ENCODE results near the gene MYDGF. TPM values are rescaled to one million over a fixed set of nuclear protein-coding genes. Genes with fewer than 3 reads are reported as not detected.
A peak's percentile ranks its signal among the peaks of the same experiment; 100 is the strongest.

The MYDGF gene
- total RNA-seq, 1 donor from 2014 or later, result 131 TPM

- DNase-seq (ENCODE audit: low read depth) (no peak), FAIRE-seq (no peak)
- H3K9me3 Mint-ChIP-seq (ENCODE audit: unreplicated experiment), result no peaks in the 10 kb centered on the region
- peaks cover 16% of the 10 kb centered on the region for H3K79me2 ChIP-seq (ENCODE audit: insufficient read depth, low read length)
- H3K27ac ChIP-seq (ENCODE audit: low read depth, low read length), result no peak overlapping the region
- H3K27me3 Mint-ChIP-seq (ENCODE audit: low read depth, unreplicated experiment), result no peaks in the 10 kb centered on the region
- no peak overlapping the region for H3K4me3 ChIP-seq (ENCODE audit: insufficient read depth, low read depth, low read length)
- peaks cover 4% of the 10 kb centered on the region for H3K4me1 ChIP-seq (ENCODE audit: insufficient read depth, low read length)
- H3K4me1 Mint-ChIP-seq (ENCODE audit: low read depth, unreplicated experiment), result no peaks in the 10 kb centered on the region
- H3K36me3 ChIP-seq (ENCODE audit: insufficient read depth, low read length), result no peaks in the 10 kb centered on the region
- no peak overlapping the region for H3K4me3 Mint-ChIP-seq (ENCODE audit: unreplicated experiment)
- no peak for TF ChIP-seq EZH2 (IDR thresholded peaks at IDR 0.05; ENCODE audit: insufficient read depth, low read length)
- no peak for TF ChIP-seq CTCF (IDR thresholded peaks at IDR 0.05; ENCODE audit: insufficient read depth, low read depth, low read length)
- no peaks in the 10 kb centered on the region for H3K36me3 Mint-ChIP-seq (ENCODE audit: low read depth, unreplicated experiment)
- H4K20me1 ChIP-seq (ENCODE audit: insufficient read depth, low read length), result peaks cover 15% of the 10 kb centered on the region
- H3K4me2 ChIP-seq (ENCODE audit: low read length), result no peak overlapping the region
- H3K27ac Mint-ChIP-seq (ENCODE audit: unreplicated experiment), result no peak overlapping the region
- H3K9ac ChIP-seq (ENCODE audit: low read length), result peak overlapping the region; percentile 38
- H3K27me3 ChIP-seq (ENCODE audit: insufficient read depth, low read length), result no peaks in the 10 kb centered on the region
- no peak overlapping the region for H2AFZ ChIP-seq (ENCODE audit: low read depth, low read length)
- no peaks in the 10 kb centered on the region for H3K9me3 ChIP-seq (ENCODE audit: insufficient read depth, low read depth, low read length)
Observed at GRCh38 chr19:4647676-4648644, 22.2 kb downstream of the MYDGF start.

- H4K20me1 ChIP-seq (ENCODE audit: insufficient read depth, low read length), result peaks cover 20% of the 10 kb centered on the region
- no peak overlapping the region for H3K4me3 Mint-ChIP-seq (ENCODE audit: unreplicated experiment)
- H3K27ac ChIP-seq (ENCODE audit: low read depth, low read length), result no peak overlapping the region
- peaks cover 22% of the 10 kb centered on the region for H3K79me2 ChIP-seq (ENCODE audit: insufficient read depth, low read length)
- H3K9me3 Mint-ChIP-seq (ENCODE audit: unreplicated experiment), result no peaks in the 10 kb centered on the region
- no peaks in the 10 kb centered on the region for H3K27me3 Mint-ChIP-seq (ENCODE audit: low read depth, unreplicated experiment)
- no peak for FAIRE-seq
- H3K36me3 ChIP-seq (ENCODE audit: insufficient read depth, low read length), result no peaks in the 10 kb centered on the region
- DNase-seq (ENCODE audit: low read depth), result no peak
- H3K4me1 Mint-ChIP-seq (ENCODE audit: low read depth, unreplicated experiment), result no peaks in the 10 kb centered on the region
- TF ChIP-seq CTCF (IDR thresholded peaks at IDR 0.05; ENCODE audit: insufficient read depth, low read depth, low read length), result no peak
- TF ChIP-seq EZH2 (IDR thresholded peaks at IDR 0.05; ENCODE audit: insufficient read depth, low read length), result no peak
- no peaks in the 10 kb centered on the region for H3K27me3 ChIP-seq (ENCODE audit: insufficient read depth, low read length)
- H2AFZ ChIP-seq (ENCODE audit: low read depth, low read length), result no peak overlapping the region
- no peaks in the 10 kb centered on the region for H3K9me3 ChIP-seq (ENCODE audit: insufficient read depth, low read depth, low read length)
- no peak overlapping the region for H3K9ac ChIP-seq (ENCODE audit: low read length)
- H3K36me3 Mint-ChIP-seq (ENCODE audit: low read depth, unreplicated experiment), result no peaks in the 10 kb centered on the region
- no peak overlapping the region for H3K4me3 ChIP-seq (ENCODE audit: insufficient read depth, low read depth, low read length)
- peaks cover 4% of the 10 kb centered on the region for H3K4me1 ChIP-seq (ENCODE audit: insufficient read depth, low read length)
- H3K27ac Mint-ChIP-seq (ENCODE audit: unreplicated experiment), result no peak overlapping the region
- H3K4me2 ChIP-seq (ENCODE audit: low read length), result no peak overlapping the region
Observed at GRCh38 chr19:4645718-4646117, 24.4 kb downstream of the MYDGF start.

- Mint-ChIP-seq H3K9me3 (ENCODE audit: unreplicated experiment) (no peaks in the 10 kb centered on the region), H3K4me3 (ENCODE audit: unreplicated experiment) (no peak overlapping the region), H3K27me3 (ENCODE audit: low read depth, unreplicated experiment) (no peaks in the 10 kb centered on the region), H3K4me1 (ENCODE audit: low read depth, unreplicated experiment) (no peaks in the 10 kb centered on the region), H3K36me3 (ENCODE audit: low read depth, unreplicated experiment) (no peaks in the 10 kb centered on the region), H3K27ac (ENCODE audit: unreplicated experiment) (no peak overlapping the region)
- FAIRE-seq (no peak), DNase-seq (ENCODE audit: low read depth) (no peak)
- Histone ChIP-seq H3K4me1 (ENCODE audit: insufficient read depth, low read length) (peaks cover 14% of the 10 kb centered on the region), H3K9ac (ENCODE audit: low read length) (no peak overlapping the region), H3K9me3 (ENCODE audit: insufficient read depth, low read depth, low read length) (no peaks in the 10 kb centered on the region), H3K79me2 (ENCODE audit: insufficient read depth, low read length) (peaks cover 21% of the 10 kb centered on the region), H3K27ac (ENCODE audit: low read depth, low read length) (no peak overlapping the region), H2AFZ (ENCODE audit: low read depth, low read length) (no peak overlapping the region), H3K4me2 (ENCODE audit: low read length) (no peak overlapping the region), H4K20me1 (ENCODE audit: insufficient read depth, low read length) (peaks cover 9% of the 10 kb centered on the region), H3K27me3 (ENCODE audit: insufficient read depth, low read length) (no peaks in the 10 kb centered on the region), H3K36me3 (ENCODE audit: insufficient read depth, low read length) (no peaks in the 10 kb centered on the region), H3K4me3 (ENCODE audit: insufficient read depth, low read depth, low read length) (no peak overlapping the region)
- no peak for TF ChIP-seq EZH2 (IDR thresholded peaks at IDR 0.05; ENCODE audit: insufficient read depth, low read length)
- TF ChIP-seq CTCF (IDR thresholded peaks at IDR 0.05; ENCODE audit: insufficient read depth, low read depth, low read length), result no peak
Observed at GRCh38 chr19:4642625-4643024, 27.5 kb downstream of the MYDGF start.

Measured in astrocyte (in vitro differentiated cells and primary cell).